ENCODE data around the gene FAM180A. TPM values are rescaled to one million over a fixed set of nuclear protein-coding genes. Genes with fewer than 3 reads are reported as not detected.

The FAM180A gene
- total RNA-seq, 2 donors from 2014 or later = not detected

DNA sequence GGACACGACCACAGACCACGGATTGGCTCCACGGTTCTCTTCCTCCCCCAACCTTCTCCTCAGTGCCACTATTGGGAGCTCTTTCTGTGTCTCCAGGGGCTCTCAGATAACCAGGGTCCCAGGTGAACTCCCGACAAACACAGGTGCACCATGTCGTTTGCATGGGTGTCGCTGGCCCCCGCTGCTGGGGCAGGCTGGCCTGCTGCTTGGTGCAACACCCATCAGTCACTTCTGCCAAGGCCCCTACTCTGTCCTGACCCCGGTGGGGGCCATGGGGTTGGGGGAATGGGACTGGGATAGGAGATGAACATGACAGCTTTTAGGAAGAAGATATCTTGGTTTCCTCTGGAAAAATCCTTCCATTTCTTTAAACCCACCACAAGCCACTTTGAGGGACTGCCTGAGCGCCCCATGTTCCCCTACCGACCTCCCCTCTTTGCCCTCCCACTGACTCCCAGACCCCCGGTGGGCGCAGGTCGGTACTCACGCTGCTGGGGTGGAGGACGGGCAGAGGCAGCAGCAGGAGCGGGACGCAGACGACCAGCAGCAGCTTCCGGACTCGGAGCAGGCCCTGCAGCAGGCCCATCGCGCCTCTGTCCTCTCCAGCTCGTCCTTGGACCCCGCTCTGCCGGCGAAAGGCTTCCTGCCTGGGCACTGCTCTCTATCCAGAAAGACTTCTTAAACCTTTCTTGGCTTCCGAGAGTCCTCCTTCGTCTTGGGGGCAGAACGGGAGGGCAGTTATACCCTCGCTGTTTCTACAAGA, 21.5 kb downstream of the FAM180A start:
- no peak for DNase-seq (ENCODE audit: low spot score in 2 of 2)
- no peak overlapping the region for H3K27ac Mint-ChIP-seq
- no peak for ATAC-seq
- no peaks in the 10 kb centered on the region for H3K9me3 Mint-ChIP-seq
- no peaks in the 10 kb centered on the region for H3K36me3 Mint-ChIP-seq

DNA sequence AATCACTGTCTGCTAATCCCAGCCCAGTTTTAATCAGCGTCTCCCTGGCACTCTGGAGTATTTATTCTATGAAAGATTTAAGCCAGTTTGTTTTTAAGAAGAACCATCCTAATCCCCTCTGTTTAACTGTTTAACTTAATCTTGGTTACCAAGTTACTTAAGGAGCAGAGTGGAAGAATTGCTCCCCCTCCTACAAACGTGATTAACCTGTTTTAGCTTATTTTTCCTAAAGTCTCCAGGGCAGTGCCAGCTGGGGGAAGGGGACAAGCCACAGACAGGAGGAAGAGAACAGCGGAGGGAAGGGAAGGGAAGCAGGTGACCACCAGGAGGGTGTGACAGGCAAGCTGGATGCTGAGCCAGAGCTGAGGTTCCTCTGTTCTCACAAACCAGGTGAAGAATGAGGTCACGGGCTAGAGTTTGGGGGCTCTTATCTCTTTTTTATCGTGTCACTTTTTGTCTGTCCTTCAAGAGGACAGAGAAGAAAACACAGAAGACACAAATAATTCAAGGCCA, 22.3 kb downstream of the FAM180A start:
- H3K36me3 Mint-ChIP-seq = no peaks in the 10 kb centered on the region
- DNase-seq (ENCODE audit: low spot score in 2 of 2) (no peak), ATAC-seq (no peak)
- no peak overlapping the region for H3K27ac Mint-ChIP-seq
- no peaks in the 10 kb centered on the region for H3K9me3 Mint-ChIP-seq

DNA sequence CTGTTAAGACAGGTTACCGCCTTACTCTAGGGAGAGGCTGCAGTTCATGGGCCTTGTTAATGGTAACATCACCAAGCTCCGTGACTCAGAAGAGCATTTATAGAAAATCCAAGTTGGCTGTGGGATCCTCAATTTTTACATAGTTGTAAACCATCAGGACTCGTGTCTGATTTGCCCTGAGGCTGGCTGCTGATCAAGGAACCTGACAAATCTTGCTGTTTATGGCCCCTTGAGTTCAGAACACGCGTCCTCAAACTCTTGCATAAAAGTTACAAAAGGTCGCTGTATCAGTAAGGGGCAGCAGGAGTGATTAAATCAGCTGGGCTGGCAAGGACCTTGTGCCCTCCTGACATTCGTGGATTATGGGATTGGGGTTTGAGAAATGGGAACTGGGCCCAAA, 25.2 kb downstream of the FAM180A start:
- H3K9me3 Mint-ChIP-seq = no peaks in the 10 kb centered on the region
- DNase-seq (ENCODE audit: low spot score in 2 of 2) (no peak), ATAC-seq (no peak)
- H3K27ac Mint-ChIP-seq = no peak overlapping the region
- no peaks in the 10 kb centered on the region for H3K36me3 Mint-ChIP-seq

DNA sequence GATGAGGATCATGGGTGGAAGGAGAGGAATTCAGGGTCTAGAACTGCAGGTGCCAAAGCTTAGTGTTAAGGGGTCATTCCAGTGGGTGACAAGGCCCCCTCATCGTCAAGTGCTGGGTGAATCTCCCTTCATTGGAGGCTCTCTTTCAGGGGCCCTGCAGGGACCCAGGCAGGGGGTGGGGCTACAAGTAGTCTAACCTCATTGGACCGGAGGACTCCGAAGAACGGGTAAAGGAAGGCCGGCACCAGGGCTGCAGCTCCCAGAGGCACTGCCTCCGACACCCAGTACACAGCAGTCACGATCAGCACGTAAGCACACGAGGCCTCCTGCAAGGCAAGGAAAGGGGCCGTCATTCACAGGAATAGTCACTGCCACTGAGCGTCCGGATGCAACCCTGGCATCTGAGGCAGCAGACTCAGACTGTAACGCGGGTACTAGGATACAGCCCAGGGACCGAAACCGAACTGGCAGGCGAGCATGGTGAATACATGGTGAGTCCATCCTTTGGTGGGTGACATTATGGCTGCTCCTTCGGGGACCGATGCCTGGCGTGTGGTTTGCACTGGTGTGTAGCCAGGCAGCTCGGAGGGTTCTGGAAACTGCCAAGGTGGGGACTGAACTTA, 27.3 kb downstream of the FAM180A start:
- no peaks in the 10 kb centered on the region for H3K9me3 Mint-ChIP-seq
- DNase-seq (ENCODE audit: low spot score in 2 of 2) = no peak
- ATAC-seq = no peak
- H3K36me3 Mint-ChIP-seq = no peaks in the 10 kb centered on the region
- H3K27ac Mint-ChIP-seq = no peak overlapping the region

- no peaks in the 10 kb centered on the region for H3K36me3 Mint-ChIP-seq
- H3K9me3 Mint-ChIP-seq = no peaks in the 10 kb centered on the region
- H3K27ac Mint-ChIP-seq = peak overlapping the region in 1 of 2 donors; percentile 58
- ATAC-seq = no peak
- no peak for DNase-seq (ENCODE audit: low spot score in 2 of 2)
Measured at GRCh38 chr7:135719688-135720087, 28.9 kb downstream of the FAM180A start.

GRCh38 chr7:135718794-135719437, 29.7 kb downstream of the FAM180A start:
- no peaks in the 10 kb centered on the region for H3K36me3 Mint-ChIP-seq
- H3K27ac Mint-ChIP-seq = no peak overlapping the region
- no peak for ATAC-seq
- no peaks in the 10 kb centered on the region for H3K9me3 Mint-ChIP-seq
- DNase-seq (ENCODE audit: low spot score in 2 of 2) = no peak

DNA sequence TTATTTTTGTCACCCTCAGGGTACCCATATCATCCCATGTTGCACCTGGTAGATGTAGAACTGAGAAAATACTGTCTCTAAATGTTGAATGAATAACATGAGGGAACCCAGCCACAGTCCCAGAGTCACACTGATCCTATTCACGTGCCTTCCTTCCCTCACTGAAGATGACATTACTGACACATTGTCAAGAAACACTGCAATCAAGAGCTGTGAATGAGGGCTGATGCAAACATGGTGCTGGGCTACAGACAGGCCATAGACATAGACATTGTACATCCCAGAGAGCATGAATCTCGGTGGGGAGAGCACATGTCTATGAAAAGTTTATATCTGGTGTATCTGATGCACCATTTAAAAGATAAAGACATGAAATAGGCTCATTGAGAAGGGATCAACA, 30.4 kb downstream of the FAM180A start:
- ATAC-seq (no peak), DNase-seq (ENCODE audit: low spot score in 2 of 2) (no peak)
- Mint-ChIP-seq H3K27ac (no peak overlapping the region), H3K9me3 (no peaks in the 10 kb centered on the region), H3K36me3 (no peaks in the 10 kb centered on the region)

DNA sequence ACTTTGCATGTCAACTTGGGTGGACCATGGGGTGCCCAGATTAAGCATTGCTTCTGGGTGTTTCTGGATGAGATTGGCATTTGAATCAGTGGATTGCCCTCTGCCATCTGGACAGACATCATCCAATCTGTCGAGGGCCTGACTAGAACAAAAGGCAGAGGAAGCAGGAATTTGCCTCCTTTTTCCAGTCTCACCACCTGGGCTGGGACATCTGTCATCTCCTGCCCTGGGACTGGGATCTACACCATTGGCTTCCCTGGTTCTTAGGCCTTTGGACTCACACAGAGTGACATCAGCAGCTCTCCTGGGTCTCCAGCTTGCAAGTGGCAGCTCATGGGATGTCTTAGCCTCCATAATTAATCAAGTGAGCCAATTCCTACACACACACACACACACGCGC, 30.9 kb downstream of the FAM180A start:
- no peaks in the 10 kb centered on the region for H3K9me3 Mint-ChIP-seq
- DNase-seq (ENCODE audit: low spot score in 2 of 2) (no peak), ATAC-seq (no peak)
- no peak overlapping the region for H3K27ac Mint-ChIP-seq
- H3K36me3 Mint-ChIP-seq = no peaks in the 10 kb centered on the region

GRCh38 chr7:135716677-135717238, 31.9 kb downstream of the FAM180A start:
- H3K36me3 Mint-ChIP-seq = no peaks in the 10 kb centered on the region
- no peaks in the 10 kb centered on the region for H3K9me3 Mint-ChIP-seq
- no peak for DNase-seq (ENCODE audit: low spot score in 2 of 2)

GRCh38 chr7:135715673-135716072, 32.9 kb downstream of the FAM180A start:
- Mint-ChIP-seq H3K9me3 (no peaks in the 10 kb centered on the region), H3K36me3 (no peaks in the 10 kb centered on the region), H3K27ac (no peak overlapping the region)
- DNase-seq (ENCODE audit: low spot score in 2 of 2) (no peak), ATAC-seq (no peak)

More at GRCh38 chr7:135716677-135717238, 31.9 kb downstream of the FAM180A start:
- no peak for ATAC-seq
- H3K27ac Mint-ChIP-seq = no peak overlapping the region

GRCh38 chr7:135715055-135715522, 33.5 kb downstream of the FAM180A start:
- ATAC-seq = no peak

GRCh38 chr7:135714534-135715009, 34.0 kb downstream of the FAM180A start:
- DNase-seq (ENCODE audit: low spot score in 2 of 2) (no peak), ATAC-seq (no peak)
- no peak overlapping the region for H3K27ac Mint-ChIP-seq
- no peaks in the 10 kb centered on the region for H3K36me3 Mint-ChIP-seq
- H3K9me3 Mint-ChIP-seq = no peaks in the 10 kb centered on the region

More at GRCh38 chr7:135715055-135715522, 33.5 kb downstream of the FAM180A start:
- Mint-ChIP-seq H3K27ac (no peak overlapping the region), H3K36me3 (no peaks in the 10 kb centered on the region), H3K9me3 (no peaks in the 10 kb centered on the region)
- no peak for DNase-seq (ENCODE audit: low spot score in 2 of 2)

DNA sequence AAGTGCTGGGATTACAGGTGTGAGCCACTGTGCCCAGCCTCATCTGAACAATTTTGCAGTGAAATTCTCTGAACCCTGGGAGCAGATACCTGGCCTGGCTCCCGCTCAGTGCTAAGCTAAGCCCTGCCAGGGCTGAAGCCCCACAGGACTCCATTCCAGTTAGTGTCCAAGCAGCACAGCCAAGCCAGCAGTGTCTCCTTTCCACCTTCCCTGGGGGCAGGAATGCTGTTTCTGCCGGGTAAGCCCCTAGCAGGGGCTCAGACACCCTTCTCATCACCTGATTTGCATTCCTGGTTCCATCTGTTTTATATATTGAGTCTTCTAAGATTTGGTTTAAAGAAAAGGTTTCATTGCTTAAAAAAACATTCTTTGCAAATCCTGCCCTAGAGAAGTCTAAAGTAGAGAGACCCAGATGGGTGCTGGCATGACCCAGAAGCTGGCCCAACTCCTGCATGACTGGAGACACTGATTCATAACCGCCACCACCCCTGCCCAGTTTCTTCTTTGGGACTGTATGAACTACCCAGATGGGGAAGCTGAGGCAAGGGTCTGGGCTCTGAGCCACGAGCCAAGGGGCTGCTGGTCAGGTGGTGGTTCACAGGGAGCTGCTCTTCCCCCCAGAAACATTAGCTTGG, 34.7 kb downstream of the FAM180A start:
- no peak for ATAC-seq
- Mint-ChIP-seq H3K27ac (no peak overlapping the region), H3K9me3 (no peaks in the 10 kb centered on the region), H3K36me3 (no peaks in the 10 kb centered on the region)
- no peak for DNase-seq (ENCODE audit: low spot score in 2 of 2)

DNA sequence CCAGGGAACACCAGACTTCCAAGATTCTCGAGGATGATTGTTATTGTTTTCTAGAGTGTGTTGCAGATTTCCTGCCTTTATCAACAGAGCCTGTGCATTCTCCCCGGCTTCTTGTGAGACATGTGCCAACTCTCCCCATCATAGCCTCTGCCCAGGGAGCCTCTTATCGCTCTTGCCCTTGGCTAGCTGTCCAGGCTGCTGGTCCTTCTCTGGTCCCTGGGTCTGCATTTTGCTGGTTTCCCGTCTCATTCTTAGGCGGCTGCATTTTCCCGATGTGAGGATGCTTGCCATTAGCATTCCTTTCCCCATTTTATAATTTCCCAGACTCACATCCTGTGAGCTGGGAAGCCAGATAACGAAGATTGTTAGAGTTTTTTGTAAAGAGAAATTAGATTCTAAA, 35.8 kb downstream of the FAM180A start:
- no peak for ATAC-seq
- no peaks in the 10 kb centered on the region for H3K36me3 Mint-ChIP-seq
- DNase-seq (ENCODE audit: low spot score in 2 of 2) = no peak
- H3K27ac Mint-ChIP-seq = no peak overlapping the region
- H3K9me3 Mint-ChIP-seq = no peaks in the 10 kb centered on the region

DNA sequence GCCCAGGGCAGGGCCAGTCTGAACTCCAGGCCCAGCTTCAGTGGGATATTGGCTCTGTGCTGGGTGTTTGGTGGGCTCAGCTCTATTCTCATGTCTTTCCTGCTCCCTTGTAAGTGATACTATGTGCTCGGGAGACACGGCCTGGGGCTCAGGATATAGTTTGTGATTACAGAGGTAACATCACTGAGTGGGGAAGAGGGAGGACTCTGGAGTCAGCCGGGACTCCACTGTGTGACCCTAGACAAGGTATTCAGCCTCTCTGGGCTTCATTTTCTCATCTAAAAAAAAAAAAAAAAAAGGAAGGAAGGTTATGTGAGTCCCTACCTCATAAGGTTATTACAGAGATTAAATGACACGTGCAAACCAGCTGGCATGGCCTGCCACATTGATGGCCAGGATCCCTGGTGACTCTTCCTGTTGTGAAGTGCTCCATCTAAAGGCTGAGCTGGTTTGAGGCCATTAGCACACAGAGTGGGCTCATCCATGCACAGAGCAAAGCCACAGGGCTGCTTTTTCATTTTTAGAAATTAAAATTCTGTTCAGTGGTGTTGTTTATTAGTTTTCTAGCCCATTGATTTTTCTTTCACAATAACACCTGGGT, 36.3 kb downstream of the FAM180A start:
- no peak overlapping the region for H3K27ac Mint-ChIP-seq
- ATAC-seq = no peak
- H3K36me3 Mint-ChIP-seq = no peaks in the 10 kb centered on the region
- DNase-seq (ENCODE audit: low spot score in 2 of 2) = no peak
- H3K9me3 Mint-ChIP-seq = no peaks in the 10 kb centered on the region

- ATAC-seq = peak; percentile 13 to 32
- DNase-seq (ENCODE audit: low spot score in 2 of 2) = no peak
- no peak overlapping the region for H3K27ac Mint-ChIP-seq
- H3K36me3 Mint-ChIP-seq = no peaks in the 10 kb centered on the region
- no peaks in the 10 kb centered on the region for H3K9me3 Mint-ChIP-seq
Measured at GRCh38 chr7:135711139-135711469, 37.5 kb downstream of the FAM180A start.

Measured in activated naive CD4-positive, alpha-beta T cell treated with anti-CD3 and anti-CD28 coated beads, Interleukin-2, amount 50 U/mL, for 72 hours (primary cell).